ENCODE results near the gene ARHGEF39. TPM values are rescaled to one million over a fixed set of nuclear protein-coding genes. Genes with fewer than 3 reads are reported as not detected.
A peak's percentile ranks its signal among the peaks of the same experiment; 100 is the strongest.

The ARHGEF39 gene
- total and polyA plus RNA-seq, 11 donors, result 0.11 to 1.2 (median 0.27) TPM

DNA sequence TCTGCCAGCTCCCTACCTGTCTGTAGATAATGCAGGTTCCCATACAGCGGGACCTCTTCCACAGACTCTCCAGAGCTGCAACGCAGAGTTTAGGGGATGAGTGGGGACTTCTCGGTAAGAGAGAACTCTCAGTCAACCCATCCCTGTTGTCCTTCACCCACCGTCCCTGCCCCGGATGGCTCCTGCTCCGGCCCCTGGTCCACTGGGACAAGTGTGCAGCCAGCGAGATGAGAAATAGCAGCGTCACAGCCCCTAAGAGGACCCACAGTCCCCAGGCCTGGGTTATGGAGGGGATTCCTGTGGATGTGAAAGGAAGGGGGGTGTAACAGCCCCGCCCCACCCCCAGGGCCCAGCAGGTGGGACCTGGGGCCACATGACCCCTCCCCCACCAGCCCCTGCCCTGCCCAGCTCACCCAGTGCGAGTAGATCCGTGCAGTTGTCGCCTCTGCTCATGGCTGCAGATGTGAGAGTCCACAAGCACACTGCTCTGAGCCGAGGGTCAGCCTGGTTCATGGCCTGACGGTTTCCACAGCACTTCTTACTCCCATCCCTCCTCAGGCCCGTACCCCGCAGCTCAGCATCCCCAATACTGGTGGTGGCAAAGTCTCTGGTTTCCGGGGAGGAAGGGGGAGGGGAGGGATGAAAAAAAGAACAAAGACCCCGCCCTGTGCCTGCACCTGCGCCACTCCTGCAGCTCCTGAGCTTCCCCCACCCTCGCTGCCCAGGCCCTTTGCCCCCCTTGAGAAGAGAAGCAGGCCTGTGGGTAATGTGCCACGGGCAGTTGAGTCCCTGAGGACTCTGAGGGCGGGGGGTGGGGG, 14.4 kb downstream of the ARHGEF39 start, which contains the start of gene SIT1:
TSS of gene SIT1 (minus strand) at position 591 of the 818 bp plus-strand sequence. CDS start at position 513, 78 bp downstream.
- ATAC-seq (no peak), DNase-seq (no peak)
- H3K27me3 ChIP-seq, result no peaks in the 10 kb centered on the region
- no peak for TF ChIP-seq POLR2A (IDR thresholded peaks at IDR 0.05)
- TF ChIP-seq, protein P1, sequence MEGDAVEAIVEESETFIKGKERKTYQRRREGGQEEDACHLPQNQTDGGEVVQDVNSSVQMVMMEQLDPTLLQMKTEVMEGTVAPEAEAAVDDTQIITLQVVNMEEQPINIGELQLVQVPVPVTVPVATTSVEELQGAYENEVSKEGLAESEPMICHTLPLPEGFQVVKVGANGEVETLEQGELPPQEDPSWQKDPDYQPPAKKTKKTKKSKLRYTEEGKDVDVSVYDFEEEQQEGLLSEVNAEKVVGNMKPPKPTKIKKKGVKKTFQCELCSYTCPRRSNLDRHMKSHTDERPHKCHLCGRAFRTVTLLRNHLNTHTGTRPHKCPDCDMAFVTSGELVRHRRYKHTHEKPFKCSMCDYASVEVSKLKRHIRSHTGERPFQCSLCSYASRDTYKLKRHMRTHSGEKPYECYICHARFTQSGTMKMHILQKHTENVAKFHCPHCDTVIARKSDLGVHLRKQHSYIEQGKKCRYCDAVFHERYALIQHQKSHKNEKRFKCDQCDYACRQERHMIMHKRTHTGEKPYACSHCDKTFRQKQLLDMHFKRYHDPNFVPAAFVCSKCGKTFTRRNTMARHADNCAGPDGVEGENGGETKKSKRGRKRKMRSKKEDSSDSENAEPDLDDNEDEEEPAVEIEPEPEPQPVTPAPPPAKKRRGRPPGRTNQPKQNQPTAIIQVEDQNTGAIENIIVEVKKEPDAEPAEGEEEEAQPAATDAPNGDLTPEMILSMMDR (IDR thresholded peaks at IDR 0.05), result no peak
- H3K4me3 ChIP-seq, result peak within 1 kb of the TSS in 4 of 12 donors; percentile 20 to 54 (median 27)
- 66 to 74% (median 71%) methylated on average over 17 to 22 of the region's 22 CpGs for WGBS, 4 donors
- H3K4me1 ChIP-seq, result peaks cover 0 to 54% (median 9%) of the 10 kb centered on the region in 12 donors
- no peaks in the 10 kb centered on the region for H3K36me3 ChIP-seq
- H3K9me3 ChIP-seq, result no peaks in the 10 kb centered on the region
- peak within 1 kb of the TSS in 4 of 12 donors; percentile 17 to 86 (median 26) for H3K27ac ChIP-seq
- intact Hi-C loops (cut with DNase I), result loop anchor here in 5 of 10 donors (10.0 kb wide), 4 partner anchors 46 to 234 kb away; partner anchors contain the start of genes TESK1 (in 2 of the 5), FAM221B (in 1 of the 5), HINT2 (in 1 of the 5) and SPAG8 (in 1 of the 5)

GRCh38 chr9:35649431-35650340, 15.3 kb downstream of the ARHGEF39 start:
- Histone ChIP-seq H3K27ac (peak overlapping the region in 4 of 12 donors; percentile 3 to 86 (median 26)), H3K4me3 (peak overlapping the region in 4 of 12 donors; percentile 20 to 54 (median 27)), H3K27me3 (no peaks in the 10 kb centered on the region), H3K4me1 (peaks cover 0 to 62% (median 9%) of the 10 kb centered on the region in 12 donors), H3K9me3 (no peaks in the 10 kb centered on the region), H3K36me3 (no peaks in the 10 kb centered on the region)
- ATAC-seq (peak in 1 of 4 donors; percentile 4), DNase-seq (no peak)
- TF ChIP-seq, protein P1 (IDR thresholded peaks at IDR 0.05), result no peak
- no peak for TF ChIP-seq POLR2A (IDR thresholded peaks at IDR 0.05)
- intact Hi-C loops (cut with DNase I), result loop anchor here in 8 of 10 donors (5.0 to 10.0 kb wide), 9 partner anchors 38 to 235 kb away; partner anchors contain the start of genes TESK1 (in 2 of the 8), FAM221B (in 1 of the 8), HINT2 (in 1 of the 8) and SPAG8 (in 1 of the 8)
- 79 to 81% (median 80%) methylated on average over 24 to 26 of the region's 26 CpGs for WGBS, 4 donors

GRCh38 chr9:35646533-35647265, 18.3 kb downstream of the ARHGEF39 start:
- ATAC-seq (peak; percentile 83 to 97 (median 96)), DNase-seq (peak; percentile 93 to 97 (median 93))
- TF ChIP-seq, protein P1 (IDR thresholded peaks at IDR 0.05), result peak; percentile 92 to 99 (median 96)
- TF ChIP-seq POLR2A (IDR thresholded peaks at IDR 0.05), result peak in 1 of 2 donors; percentile 85
- Histone ChIP-seq H3K4me1 (peaks cover 0 to 63% (median 9%) of the 10 kb centered on the region in 12 donors), H3K27ac (peak overlapping the region; percentile 54 to 89 (median 81)), H3K9me3 (no peaks in the 10 kb centered on the region), H3K4me3 (peak overlapping the region; percentile 41 to 77 (median 64)), H3K27me3 (no peaks in the 10 kb centered on the region), H3K36me3 (no peaks in the 10 kb centered on the region)
- intact Hi-C loops (cut with DNase I), result loop anchor here in 5 of 10 donors (1.0 to 10.0 kb wide), 8 partner anchors 41 to 238 kb away; partner anchors contain the start of genes TESK1 (in 1 of the 5) and TPM2 (in 1 of the 5)
- 0 to 1% (median 0%) methylated on average over 31 to 58 of the region's 58 CpGs for WGBS, 4 donors
